GDM1 (cell line): ENCODE results near the gene CA7.
A peak's percentile ranks its signal among the peaks of the same experiment; 100 is the strongest.
"Not testable (repeated sequence)": the region's sequence is repeated elsewhere in the genome, so short reads cannot be mapped to it uniquely, and the experiment has no call there.

Experiments used
- DNase-seq: peaks from one replicate; lab custom pipeline; 2025; lab: John Stamatoyannopoulos, UW

CA7 gene

DNA sequence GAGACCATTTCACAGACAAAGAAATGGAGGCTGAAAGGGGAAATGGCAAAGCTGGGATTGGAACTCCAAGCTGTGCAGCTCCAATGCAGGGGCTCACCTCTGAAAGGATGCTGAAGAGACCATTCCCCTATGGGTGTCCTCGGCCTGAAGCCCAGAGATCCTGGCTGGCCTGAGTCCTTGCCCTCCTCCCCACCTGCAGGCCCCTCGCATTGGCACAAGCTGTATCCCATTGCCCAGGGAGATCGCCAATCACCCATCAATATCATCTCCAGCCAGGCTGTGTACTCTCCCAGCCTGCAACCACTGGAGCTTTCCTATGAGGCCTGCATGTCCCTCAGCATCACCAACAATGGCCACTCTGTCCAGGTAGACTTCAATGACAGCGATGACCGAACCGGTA, 2.6 kb downstream of the CA7 start:
- no peak for DNase-seq

GRCh38 chr16:66847533-66848067, 3.4 kb downstream of the CA7 start:
- no peak for DNase-seq

DNA sequence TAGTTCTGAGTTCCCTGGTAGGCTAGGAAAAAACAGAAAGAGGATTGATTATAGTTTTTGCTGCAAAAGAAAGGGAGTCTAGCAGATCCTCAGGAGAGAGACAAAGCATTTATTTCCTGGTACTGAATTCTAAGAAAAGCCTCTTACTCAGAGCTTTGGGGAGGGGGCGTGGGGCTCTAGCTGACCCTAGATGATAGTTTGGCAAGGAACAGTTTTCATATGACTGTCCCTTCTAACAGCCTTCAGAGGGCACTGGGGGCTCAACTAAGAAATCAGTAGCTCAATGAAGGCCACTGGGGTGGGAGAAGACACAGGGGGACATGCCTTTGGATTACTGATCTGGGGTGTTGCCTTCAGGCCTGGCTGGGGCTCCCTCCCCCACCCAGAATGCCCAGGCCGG, 4.0 kb downstream of the CA7 start:
- DNase-seq, result no peak

DNA sequence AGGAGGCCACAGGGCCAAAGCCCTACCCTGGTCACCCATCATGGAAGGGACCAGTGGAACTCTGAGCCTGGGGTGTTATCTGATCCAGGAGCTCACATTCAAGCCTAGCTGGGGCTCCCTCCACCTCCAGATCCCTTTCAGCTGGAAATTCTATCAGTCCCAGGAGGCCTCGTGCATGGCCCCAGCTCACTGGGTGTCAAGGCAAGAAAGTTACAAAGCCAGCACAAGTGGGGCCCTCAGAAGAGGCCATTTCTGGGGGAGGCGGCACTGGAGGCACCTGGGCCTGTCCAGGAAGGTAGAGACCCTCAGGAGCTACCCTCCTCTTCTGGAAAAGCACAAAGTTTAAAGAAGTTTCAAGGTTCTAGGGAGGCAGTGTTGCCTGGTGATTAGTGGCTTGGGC, 4.8 kb downstream of the CA7 start:
- no peak for DNase-seq

DNA sequence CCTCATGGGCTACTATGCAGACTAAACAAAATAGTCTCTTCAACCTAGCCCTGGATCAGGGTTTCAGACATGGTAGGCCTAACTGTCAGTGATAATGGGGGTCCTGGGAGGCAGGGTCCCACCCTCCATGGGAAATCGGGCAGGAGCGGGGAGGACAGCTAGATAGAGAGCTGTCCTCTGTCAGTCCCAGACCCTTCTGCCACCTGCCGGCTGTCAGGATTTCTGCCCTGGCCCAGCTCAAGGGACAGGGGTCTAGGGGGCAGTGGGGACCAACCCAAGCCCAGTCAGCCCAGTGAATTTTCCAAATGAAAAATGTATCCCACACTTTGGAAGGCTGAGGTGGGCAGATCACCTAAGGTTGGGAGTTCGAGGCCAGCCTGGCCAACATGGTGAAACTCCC, 5.3 kb downstream of the CA7 start:
- DNase-seq, result no peak

GRCh38 chr16:66850115-66850815, 6.1 kb downstream of the CA7 start:
- no peak for DNase-seq

- DNase-seq, result no peak
Observed at GRCh38 chr16:66851166-66851964, 7.2 kb downstream of the CA7 start.

DNA sequence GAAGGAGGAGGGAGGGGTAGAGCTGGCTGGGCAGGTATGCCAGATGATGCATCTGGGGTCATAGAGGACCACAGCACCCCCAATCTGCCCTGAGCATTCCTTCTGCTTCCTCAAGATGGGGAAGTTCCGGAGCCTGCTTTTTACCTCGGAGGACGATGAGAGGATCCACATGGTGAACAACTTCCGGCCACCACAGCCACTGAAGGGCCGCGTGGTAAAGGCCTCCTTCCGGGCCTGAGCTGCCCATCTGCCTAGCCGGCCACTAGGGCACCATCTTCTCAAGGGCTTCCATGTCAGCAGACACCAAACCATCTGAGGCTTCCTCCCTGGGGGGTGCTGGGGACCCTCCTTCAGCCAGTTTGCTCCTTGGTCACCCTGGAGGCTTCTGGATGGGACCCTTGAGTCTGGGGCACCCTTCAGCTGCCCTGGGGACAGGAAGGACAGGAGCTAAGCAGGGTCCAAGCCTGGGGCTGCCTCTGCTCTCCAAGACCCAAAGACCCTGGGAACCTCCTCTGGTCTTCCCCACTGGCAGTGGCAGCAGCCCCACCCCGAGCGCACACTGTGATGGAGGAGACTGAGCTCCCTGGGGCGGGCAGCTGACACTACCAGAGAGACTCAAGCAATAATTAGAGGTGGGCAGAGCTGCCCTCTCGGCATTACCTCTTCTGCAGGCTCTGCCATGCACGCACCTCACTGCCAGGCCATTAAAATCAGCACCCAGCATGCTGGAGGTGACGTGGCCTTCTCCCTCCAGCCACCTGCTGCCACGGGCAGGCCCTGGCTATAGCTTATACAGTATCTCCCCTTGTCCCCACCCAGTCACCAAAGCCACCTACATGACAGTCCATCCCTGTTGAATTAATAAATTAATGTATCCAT, 9.3 kb downstream of the CA7 start:
- DNase-seq, result peak; percentile 7

DNA sequence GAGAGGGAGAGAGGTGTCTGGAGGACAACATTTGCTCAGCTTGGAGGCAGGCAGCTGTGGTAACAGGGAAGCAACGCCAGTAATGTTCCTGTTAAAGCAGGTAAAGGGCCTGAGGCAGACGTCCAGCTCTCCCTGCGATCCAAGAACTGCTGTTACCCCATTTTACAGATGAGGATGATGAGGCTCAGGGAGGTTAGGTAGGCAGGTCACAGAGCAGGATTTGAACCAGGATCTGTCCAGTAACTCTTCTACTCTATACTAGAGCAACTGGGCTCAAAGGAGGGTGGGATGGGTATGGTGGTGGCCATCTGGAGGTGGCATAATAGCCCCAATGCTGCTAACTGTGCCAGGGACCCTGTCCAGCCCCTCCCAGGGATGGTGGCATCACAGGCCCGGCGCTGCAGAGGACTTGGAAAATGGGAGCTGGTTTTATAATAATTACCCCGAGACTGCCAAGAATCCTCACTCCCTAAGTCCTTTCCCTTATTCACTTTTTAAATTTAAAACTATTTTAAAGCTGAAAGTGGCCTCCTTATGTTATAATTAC, 12.0 kb downstream of the CA7 start:
- no peak for DNase-seq

DNA sequence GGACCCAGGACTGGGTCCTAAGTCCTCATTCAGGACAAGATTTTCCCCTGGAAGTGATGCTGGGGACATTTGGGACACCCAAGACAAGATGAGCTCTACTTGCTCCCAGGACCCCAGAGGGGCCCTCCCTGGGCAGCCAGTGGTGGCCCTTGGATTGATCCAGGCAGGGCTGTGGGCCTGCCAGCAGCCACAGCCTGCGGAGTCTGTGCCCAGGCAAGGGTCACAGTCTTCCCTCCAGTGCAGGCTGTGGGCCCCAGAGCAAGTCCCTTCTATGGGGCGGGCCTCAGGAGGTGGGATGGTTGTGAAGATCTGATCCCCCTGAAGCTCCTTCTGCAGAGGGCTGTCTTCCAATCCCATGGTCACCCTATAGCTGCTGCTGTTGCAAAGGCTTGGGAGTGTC, 12.6 kb downstream of the CA7 start:
- no peak for DNase-seq

DNA sequence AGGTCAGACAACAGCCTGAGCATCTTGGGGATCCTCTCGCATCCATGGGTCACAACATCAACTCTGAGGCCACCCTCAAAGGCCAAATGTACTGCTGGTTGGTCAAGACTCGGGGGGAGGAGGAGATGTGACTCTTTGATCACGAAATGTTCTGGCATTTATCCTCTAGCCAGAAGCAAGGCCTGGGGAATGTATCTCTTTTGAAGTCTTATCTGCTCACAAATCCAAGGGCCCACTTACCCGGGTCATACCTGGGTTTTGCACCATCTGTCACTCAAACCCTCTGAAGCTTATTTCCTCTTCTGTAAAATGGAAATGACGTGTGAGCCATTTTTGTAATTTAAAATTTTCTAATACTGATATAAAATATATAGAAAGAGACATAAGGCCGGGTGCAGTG, 13.2 kb downstream of the CA7 start:
- no peak for DNase-seq

DNA sequence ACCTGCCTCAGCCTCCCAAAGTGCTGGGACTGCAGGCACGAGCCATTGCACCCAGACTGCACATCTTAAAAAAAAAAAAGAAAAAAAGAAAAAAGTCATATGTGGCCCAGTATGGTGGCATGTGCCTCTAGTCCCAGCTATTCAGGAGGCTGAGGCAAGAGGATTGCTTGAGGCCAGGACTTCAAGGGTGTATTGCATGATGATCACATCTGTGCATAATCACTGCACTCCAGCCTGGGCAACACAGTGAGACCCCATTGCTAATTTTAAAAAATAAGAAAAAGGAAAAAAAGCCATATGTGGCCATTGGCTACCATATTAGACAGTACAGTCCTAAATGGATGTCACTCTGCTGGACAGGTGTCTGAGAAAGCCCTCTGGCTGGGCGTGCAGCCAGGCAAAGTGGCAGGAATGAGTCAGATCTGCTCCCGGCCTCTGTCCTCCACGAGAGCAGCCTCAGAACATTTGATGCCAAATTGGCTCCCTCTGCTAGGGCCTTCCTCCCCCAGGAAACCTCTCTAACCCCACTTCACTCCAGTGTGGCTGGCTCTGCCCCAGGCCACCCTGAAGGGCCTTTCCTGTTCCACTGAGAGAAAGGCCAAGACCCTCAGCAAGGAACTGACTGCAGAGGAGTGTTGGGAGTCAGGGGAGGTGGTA, 14.7 kb downstream of the CA7 start:
- no peak for DNase-seq

DNA sequence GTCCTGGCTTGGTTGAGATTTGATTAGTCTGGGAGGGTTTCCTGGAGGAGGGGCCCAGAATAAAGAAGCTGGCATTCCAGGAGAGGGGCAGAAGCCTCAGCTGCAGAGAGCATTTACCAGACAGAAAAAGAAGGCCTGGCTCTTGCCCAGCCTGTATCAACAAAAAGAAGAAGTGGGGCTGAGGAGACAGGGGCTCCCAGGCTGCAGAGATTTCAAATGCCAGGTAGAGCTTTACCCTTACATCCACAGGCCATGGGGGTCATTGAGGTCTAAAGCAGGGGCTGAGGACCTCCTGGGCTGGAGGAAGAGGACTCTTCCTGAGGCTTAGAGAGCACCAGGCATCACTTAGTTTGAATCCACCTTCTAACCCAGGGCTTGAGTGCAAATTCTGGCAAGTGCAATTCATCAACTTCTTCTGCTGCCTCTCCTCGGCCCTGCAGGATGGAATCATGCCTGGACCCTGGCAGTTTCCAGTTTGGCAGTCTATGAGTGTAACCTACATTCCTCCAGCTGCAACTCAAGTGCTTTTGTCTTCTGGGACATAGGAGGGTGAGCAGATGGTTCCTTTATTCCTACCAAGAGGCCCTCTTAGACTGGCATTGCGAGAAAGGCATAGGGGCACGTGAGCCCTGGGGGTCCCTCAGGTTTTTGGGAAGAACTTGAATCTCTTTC, 15.3 kb downstream of the CA7 start:
- DNase-seq, result no peak

DNA sequence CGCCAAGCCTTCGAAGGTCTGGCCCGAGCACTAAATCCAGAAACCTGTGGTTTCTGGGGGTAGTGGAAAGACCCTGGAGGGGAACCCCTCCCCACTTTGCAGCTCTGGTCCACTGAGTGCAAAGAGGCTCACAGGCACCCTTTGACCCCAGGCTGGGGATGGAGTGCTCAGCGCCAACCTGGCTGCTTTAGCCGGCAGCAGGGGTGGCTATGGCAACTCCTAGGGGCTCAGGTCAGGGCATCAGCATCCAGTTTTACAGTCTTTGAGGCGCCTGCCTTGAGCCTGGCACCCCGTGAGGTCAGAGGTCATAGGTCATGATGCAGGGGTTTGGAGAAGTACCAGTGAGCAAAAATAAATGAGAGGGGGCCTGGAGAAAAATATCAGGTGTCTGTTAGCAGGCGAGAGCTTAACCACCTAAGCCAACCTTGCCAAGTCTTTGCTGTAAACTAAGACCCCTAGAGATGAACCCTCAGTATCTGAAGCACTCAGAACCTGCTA, 17.9 kb downstream of the CA7 start:
- DNase-seq, result no peak

GRCh38 chr16:66863707-66864106, 19.5 kb downstream of the CA7 start:
- DNase-seq, result no peak

DNA sequence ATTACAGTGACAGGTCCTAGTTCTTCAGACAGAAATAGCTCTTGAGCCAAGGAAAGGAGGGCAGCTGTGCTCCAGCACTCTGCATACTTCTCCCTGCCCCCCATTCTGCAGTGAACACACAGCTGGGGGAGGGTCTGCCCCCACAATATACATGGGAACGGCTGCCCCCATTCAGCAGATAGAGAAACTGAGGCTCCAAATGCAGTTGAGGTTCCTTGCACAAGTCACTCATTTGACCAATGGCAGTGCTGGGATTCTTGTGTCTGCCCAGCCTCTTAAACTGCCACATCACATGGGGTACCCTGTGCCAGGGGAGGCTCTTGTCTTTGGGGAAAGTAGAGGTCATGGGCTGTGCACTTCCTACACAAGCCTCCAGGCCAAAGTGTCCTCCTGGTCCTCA, 25.2 kb downstream of the CA7 start:
- DNase-seq, result no peak

- not testable (repeated sequence) for DNase-seq
Observed at GRCh38 chr16:66871363-66871762, 27.1 kb downstream of the CA7 start.

DNA sequence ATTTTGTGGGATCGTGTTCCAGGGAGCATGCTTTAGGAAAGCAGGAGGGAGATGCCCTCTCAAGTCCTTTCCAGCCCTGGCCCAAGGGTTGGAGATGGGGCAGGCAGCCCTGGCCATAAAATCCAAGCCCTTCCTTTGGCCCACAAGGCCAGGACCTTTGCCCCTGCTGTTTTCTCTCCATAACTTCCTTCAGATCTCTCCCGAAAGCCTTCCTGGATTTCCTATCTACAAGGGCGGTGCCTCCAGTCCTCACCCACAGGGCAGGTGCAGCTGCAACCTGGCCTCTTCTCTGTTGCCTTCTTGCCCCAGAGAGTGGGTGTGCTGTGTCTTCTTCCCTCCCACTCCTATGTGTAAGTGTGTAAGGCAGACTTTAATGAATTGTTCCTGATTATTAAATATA, 27.6 kb downstream of the CA7 start:
- no peak for DNase-seq

GRCh38 chr16:66872559-66872942, 28.3 kb downstream of the CA7 start:
- DNase-seq, result no peak

- peak; percentile 96 for DNase-seq
Observed at GRCh38 chr16:66872943-66873684, 28.9 kb downstream of the CA7 start.
